ENCODE data around the gene CBLB.
"Not testable (repeated sequence)": the region's sequence is repeated elsewhere in the genome, so short reads cannot be mapped to it uniquely, and the experiment has no call there.

- TF ChIP-seq CTCF (conservative IDR thresholded peaks at IDR 0.05); ZFX (IDR thresholded peaks at IDR 0.05): not testable (repeated sequence)
Measured at GRCh38 chr3:105727036-105727435, 141.8 kb downstream of the CBLB start.

Data from C4-2B (cell line).